Activated CD8-positive, alpha-beta T cell treated with anti-CD3 and anti-CD28 coated beads for 36 hours (primary cell): ENCODE data around the gene SYNPO2L. TPM values are rescaled to one million over a fixed set of nuclear protein-coding genes. Genes with fewer than 3 reads are reported as not detected.
"Not testable (repeated sequence)": the region's sequence is repeated elsewhere in the genome, so short reads cannot be mapped to it uniquely, and the experiment has no call there.

ENCODE experiments used
- ATAC-seq: fragments of 200-7000 bp; cut with Tn5 transposase; one replicate; pipeline ENCODE4 v1.10.0; 2021; ENCODE audit warnings: mild to moderate bottlenecking, moderate library complexity
- CTCF ChIA-PET: fragments of 350-600 bp; sonication (Branson Sonifier 250); formaldehyde crosslinking; loops from one replicate; lab custom pipeline; 2021; ENCODE audit warnings: antibody characterized with exemption; lab: Charles Lee
- POLR2A ChIA-PET: fragments of 350-600 bp; sonication (Branson Sonifier 250); formaldehyde crosslinking; loops from one replicate; lab custom pipeline; 2021; ENCODE audit warnings: antibody characterized with exemption; lab: Charles Lee
- DNase-seq: peaks from one replicate; pipeline ENCODE4 v3.0.0-alpha.2; 2020
- H3K27ac Mint-ChIP-seq: one replicate; pipeline ENCODE4 v1.8.0; 2021; ENCODE audit warnings: mild to moderate bottlenecking, mixed read lengths
- H3K27me3 Mint-ChIP-seq: one replicate; pipeline ENCODE4 v1.8.0; 2021; ENCODE audit warnings: mixed read lengths
- H3K36me3 Mint-ChIP-seq: one replicate; pipeline ENCODE4 v1.8.0; 2021; ENCODE audit warnings: low read depth, mixed read lengths
- H3K4me1 Mint-ChIP-seq: one replicate; pipeline ENCODE4 v1.8.0; 2021; ENCODE audit warnings: low read depth, mixed read lengths
- H3K4me3 Mint-ChIP-seq: one replicate; pipeline ENCODE4 v1.8.0; 2021; ENCODE audit warnings: mild to moderate bottlenecking, moderate library complexity, mixed read lengths
- H3K9me3 Mint-ChIP-seq: one replicate; pipeline ENCODE4 v1.8.0; 2021; ENCODE audit warnings: mixed read lengths
- intact Hi-C: fragments of 100-400 bp; cut with micrococcal nuclease; formaldehyde crosslinking; loops from one replicate; pipeline ENCODE4 v1.10.0; 2022
- total RNA-seq, 2 experiments: library from RNA; stranded (reverse); gene quantifications; one replicate each; pipeline ENCODE4 v1.2.3, GENCODE V29; 2021
- TF ChIP-seq, protein P1 (sequence below): fragments of 200-600 bp; IDR thresholded peaks from one replicate; pipeline ENCODE4 v1.8.0; 2022; ENCODE audit warnings: antibody characterized with exemption, mild to moderate bottlenecking

The SYNPO2L gene, protein sequence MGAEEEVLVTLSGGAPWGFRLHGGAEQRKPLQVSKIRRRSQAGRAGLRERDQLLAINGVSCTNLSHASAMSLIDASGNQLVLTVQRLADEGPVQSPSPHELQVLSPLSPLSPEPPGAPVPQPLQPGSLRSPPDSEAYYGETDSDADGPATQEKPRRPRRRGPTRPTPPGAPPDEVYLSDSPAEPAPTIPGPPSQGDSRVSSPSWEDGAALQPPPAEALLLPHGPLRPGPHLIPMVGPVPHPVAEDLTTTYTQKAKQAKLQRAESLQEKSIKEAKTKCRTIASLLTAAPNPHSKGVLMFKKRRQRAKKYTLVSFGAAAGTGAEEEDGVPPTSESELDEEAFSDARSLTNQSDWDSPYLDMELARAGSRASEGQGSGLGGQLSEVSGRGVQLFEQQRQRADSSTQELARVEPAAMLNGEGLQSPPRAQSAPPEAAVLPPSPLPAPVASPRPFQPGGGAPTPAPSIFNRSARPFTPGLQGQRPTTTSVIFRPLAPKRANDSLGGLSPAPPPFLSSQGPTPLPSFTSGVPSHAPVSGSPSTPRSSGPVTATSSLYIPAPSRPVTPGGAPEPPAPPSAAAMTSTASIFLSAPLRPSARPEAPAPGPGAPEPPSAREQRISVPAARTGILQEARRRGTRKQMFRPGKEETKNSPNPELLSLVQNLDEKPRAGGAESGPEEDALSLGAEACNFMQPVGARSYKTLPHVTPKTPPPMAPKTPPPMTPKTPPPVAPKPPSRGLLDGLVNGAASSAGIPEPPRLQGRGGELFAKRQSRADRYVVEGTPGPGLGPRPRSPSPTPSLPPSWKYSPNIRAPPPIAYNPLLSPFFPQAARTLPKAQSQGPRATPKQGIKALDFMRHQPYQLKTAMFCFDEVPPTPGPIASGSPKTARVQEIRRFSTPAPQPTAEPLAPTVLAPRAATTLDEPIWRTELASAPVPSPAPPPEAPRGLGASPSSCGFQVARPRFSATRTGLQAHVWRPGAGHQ
- total RNA-seq, result not detected

GRCh38 chr10:73655990-73656298 lies at the start of gene SYNPO2L:
Gene SYNPO2L, minus strand, starts transcription at chr10:73656029. Its CDS starts 107 bp downstream, at chr10:73655922.
- TF ChIP-seq, protein P1, sequence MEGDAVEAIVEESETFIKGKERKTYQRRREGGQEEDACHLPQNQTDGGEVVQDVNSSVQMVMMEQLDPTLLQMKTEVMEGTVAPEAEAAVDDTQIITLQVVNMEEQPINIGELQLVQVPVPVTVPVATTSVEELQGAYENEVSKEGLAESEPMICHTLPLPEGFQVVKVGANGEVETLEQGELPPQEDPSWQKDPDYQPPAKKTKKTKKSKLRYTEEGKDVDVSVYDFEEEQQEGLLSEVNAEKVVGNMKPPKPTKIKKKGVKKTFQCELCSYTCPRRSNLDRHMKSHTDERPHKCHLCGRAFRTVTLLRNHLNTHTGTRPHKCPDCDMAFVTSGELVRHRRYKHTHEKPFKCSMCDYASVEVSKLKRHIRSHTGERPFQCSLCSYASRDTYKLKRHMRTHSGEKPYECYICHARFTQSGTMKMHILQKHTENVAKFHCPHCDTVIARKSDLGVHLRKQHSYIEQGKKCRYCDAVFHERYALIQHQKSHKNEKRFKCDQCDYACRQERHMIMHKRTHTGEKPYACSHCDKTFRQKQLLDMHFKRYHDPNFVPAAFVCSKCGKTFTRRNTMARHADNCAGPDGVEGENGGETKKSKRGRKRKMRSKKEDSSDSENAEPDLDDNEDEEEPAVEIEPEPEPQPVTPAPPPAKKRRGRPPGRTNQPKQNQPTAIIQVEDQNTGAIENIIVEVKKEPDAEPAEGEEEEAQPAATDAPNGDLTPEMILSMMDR, result no peak
- H3K4me3 Mint-ChIP-seq, result no peak within 1 kb of the TSS
- H3K36me3 Mint-ChIP-seq, result no peaks in the 10 kb centered on the region
- ATAC-seq (no peak), DNase-seq (no peak)
- intact Hi-C loops, result no loop called here
- ChIA-PET CTCF (no interaction called here), POLR2A (no interaction called here)
- H3K4me1 Mint-ChIP-seq, result peaks cover 12% of the 10 kb centered on the region
- no peaks in the 10 kb centered on the region for H3K9me3 Mint-ChIP-seq
- H3K27me3 Mint-ChIP-seq, result no peaks in the 10 kb centered on the region
- no peak within 1 kb of the TSS for H3K27ac Mint-ChIP-seq

DNA sequence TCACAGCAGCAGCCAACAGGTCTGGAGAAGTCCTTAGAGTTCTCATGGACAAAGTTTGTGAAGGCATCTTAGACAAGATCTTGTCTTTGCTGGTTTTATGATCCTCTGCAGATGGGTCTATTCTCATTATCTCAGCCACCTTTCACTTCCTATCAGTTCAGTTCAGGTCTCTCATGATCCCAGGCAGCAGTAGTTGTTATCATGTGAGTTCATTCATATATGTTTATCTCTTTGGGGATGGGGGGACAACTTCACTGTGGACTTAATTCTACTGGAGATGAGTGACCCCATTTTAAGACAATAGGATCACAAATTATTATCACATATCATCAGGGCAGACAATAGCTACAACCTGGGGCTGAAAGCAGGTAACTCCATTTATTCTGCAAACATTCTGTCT lies 48.1 kb upstream of the SYNPO2L start:
- H3K27me3 Mint-ChIP-seq, intact Hi-C loops, DNase-seq, POLR2A ChIA-PET, ATAC-seq, CTCF ChIA-PET, H3K9me3 Mint-ChIP-seq, H3K4me3 Mint-ChIP-seq: not testable (repeated sequence)
- peak overlapping the region; percentile 4 for H3K27ac Mint-ChIP-seq
- H3K36me3 Mint-ChIP-seq, result peaks cover 22% of the 10 kb centered on the region
- peaks cover 23% of the 10 kb centered on the region for H3K4me1 Mint-ChIP-seq

DNA sequence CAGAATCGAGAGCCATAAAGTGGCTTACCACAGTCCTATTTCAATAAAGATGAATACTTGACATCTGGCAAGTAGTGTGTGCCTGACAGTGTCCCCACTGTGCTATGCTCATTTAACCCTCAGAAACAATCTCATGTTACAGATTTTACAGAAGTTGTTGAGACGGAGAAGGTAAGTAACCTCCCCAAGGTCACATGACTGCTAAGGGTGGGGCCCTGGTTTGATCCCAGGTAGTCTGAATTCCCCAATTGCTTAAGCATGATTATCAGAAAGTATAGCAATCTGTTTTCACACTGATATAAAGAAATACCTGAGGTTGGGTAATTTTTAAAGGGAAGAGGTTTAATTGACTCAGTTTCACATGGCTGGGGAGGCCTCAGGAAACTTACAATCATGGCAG lies 43.0 kb upstream of the SYNPO2L start:
- H3K27me3 Mint-ChIP-seq, H3K4me1 Mint-ChIP-seq, H3K27ac Mint-ChIP-seq, ATAC-seq, DNase-seq, POLR2A ChIA-PET, H3K4me3 Mint-ChIP-seq, H3K9me3 Mint-ChIP-seq, CTCF ChIA-PET, intact Hi-C loops: not testable (repeated sequence)
- peaks cover 12% of the 10 kb centered on the region for H3K36me3 Mint-ChIP-seq

DNA sequence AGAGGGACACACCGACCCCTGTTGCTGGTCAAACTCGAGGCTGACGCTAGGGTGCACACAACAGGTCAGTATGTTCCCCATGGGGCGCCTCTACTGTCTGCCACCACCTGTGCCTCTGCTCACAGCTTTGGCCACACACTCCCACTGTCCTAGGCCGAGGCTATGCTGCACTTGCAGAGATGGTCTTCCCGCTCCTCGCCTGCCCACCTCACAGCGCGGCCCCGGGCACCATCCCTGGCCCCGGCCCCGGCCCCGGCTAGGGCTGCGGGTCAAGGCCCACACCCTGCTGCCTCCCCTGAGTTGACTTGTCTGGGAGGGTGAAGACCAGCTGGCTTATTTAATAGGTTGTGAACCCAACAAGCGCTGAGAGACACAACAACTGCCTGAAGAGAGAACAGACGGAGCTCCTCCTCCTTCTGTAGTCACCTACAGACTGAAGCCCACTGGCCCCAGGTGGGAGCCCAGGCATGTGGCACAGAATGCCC lies 41.9 kb upstream of the SYNPO2L start, which contains the start of gene AGAP5:
Gene AGAP5, minus strand, starts transcription at position 435 of the 485 bp plus-strand sequence. Its CDS starts 354 bp downstream, at position 81.
- H3K9me3 Mint-ChIP-seq, POLR2A ChIA-PET, H3K4me3 Mint-ChIP-seq, ATAC-seq, H3K36me3 Mint-ChIP-seq, CTCF ChIA-PET, H3K27ac Mint-ChIP-seq, intact Hi-C loops, DNase-seq, H3K4me1 Mint-ChIP-seq, H3K27me3 Mint-ChIP-seq: not testable (repeated sequence)

DNA sequence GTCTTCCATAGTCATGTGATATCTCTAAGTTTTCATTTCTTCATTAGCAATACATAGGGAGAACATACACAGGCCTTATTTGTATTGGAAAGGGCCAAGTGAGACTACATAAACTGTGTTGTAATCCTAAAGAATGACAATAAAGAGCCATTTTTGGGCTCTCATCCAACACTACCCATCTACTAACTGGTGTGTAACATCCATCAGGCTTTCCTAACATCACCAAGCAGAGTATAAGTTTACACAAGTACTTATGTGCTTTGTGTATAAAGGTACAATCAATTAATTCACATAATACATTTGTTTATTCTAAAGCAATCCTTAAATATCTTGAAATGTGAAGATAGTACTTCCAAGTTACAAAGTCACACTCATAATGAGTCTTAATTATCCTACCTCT lies 39.5 kb upstream of the SYNPO2L start:
- H3K4me1 Mint-ChIP-seq, H3K27ac Mint-ChIP-seq, intact Hi-C loops, H3K9me3 Mint-ChIP-seq, H3K27me3 Mint-ChIP-seq, H3K4me3 Mint-ChIP-seq, ATAC-seq, H3K36me3 Mint-ChIP-seq, POLR2A ChIA-PET, CTCF ChIA-PET, DNase-seq: not testable (repeated sequence)

GRCh38 chr10:73690755-73691154 lies 34.9 kb upstream of the SYNPO2L start:
- ATAC-seq, H3K4me1 Mint-ChIP-seq, H3K27ac Mint-ChIP-seq, H3K27me3 Mint-ChIP-seq, CTCF ChIA-PET, intact Hi-C loops, DNase-seq, H3K4me3 Mint-ChIP-seq, H3K36me3 Mint-ChIP-seq, H3K9me3 Mint-ChIP-seq, POLR2A ChIA-PET: not testable (repeated sequence)

DNA sequence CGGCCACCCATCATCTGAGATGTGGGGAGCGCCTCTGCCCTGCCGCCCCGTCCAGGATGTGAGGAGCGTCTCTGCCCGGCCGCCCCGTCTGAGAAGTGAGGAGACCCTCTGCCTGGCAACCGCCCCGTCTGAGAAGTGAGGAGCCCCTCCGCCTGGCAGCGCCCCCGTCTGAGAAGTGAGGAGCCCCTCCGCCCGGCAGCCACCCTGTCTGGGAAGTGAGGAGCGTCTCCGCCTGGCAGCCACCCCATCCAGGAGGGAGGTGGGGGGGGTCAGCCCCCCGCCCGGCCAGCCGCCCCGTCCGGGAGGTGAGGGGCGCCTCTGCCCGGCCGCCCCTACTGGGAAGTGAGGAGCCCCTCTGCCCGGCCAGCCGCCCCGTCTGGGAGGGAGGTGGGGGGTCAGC lies 33.8 kb upstream of the SYNPO2L start:
- CTCF ChIA-PET, H3K36me3 Mint-ChIP-seq, ATAC-seq, POLR2A ChIA-PET, H3K4me3 Mint-ChIP-seq, H3K9me3 Mint-ChIP-seq, H3K27ac Mint-ChIP-seq, DNase-seq, H3K27me3 Mint-ChIP-seq, H3K4me1 Mint-ChIP-seq, intact Hi-C loops: not testable (repeated sequence)

GRCh38 chr10:73687641-73688040 lies 31.8 kb upstream of the SYNPO2L start:
- H3K4me3 Mint-ChIP-seq, H3K4me1 Mint-ChIP-seq, intact Hi-C loops, H3K9me3 Mint-ChIP-seq, H3K36me3 Mint-ChIP-seq, H3K27ac Mint-ChIP-seq, POLR2A ChIA-PET, CTCF ChIA-PET, H3K27me3 Mint-ChIP-seq, DNase-seq, ATAC-seq: not testable (repeated sequence)

- DNase-seq, CTCF ChIA-PET, H3K27me3 Mint-ChIP-seq, H3K27ac Mint-ChIP-seq, POLR2A ChIA-PET, intact Hi-C loops, H3K4me3 Mint-ChIP-seq, H3K4me1 Mint-ChIP-seq, H3K9me3 Mint-ChIP-seq, H3K36me3 Mint-ChIP-seq, ATAC-seq: not testable (repeated sequence)
Observed at GRCh38 chr10:73674546-73674945, 18.7 kb upstream of the SYNPO2L start.

DNA sequence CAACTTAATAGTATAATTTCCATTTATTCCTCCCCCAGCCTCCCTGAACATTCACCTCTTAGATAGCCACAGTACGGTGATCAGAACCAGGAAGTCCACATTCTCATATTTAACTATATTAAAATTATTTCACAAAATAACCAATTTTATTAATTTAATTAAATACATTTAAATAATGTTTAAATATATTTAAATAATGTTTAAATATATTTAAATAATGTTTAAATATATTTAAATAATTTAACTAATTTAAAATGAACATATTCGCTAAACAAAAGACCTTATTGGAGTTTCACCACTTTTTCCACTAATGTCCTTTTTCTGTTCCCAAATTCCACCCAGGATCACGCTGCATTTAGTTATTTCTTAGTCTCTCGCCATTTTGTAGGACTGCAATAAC lies 12.5 kb upstream of the SYNPO2L start:
- H3K9me3 Mint-ChIP-seq, CTCF ChIA-PET: not testable (repeated sequence)

More for the DNA sequence above, 12.5 kb upstream of the SYNPO2L start:
- ATAC-seq, H3K4me3 Mint-ChIP-seq, H3K36me3 Mint-ChIP-seq, H3K27ac Mint-ChIP-seq, POLR2A ChIA-PET, H3K4me1 Mint-ChIP-seq, DNase-seq, intact Hi-C loops, H3K27me3 Mint-ChIP-seq: not testable (repeated sequence)
